ENCODE data around the gene CXorf65.

CXorf65 gene

DNA sequence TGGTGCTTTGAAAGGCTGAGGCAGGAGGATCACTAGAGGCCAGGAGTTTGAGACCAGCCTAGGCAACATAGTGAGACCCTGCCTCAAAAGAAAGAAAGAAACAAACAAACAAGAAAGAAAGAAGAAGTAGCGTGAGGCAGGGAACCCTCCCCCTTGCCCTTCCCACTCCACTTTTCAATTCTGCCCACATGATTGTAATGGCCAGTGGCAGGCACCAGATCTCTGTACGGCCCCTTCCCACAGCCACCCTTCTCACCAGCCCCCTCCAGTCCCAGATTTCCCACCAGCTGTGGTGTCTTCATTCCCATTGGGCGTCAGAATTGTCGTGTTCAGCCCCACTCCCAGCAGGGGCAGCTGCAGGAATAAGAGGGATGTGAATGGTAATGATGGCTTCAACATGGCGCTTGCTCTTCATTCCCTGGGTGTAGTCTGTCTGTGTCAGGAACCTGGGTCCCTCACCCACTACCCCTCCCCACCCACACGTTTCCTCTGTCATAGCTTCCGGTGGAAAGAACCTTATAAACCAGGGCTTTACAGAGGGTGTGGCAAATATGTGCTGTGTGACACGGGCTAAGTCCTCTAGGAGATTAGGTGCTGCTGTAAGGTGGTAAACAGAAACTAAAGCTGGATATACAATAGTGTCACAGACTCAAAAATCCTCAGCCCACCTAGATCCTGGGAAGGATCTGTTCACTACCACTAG is 4.8 kb upstream of the CXorf65 start, which contains the start of gene IL2RG:
TSS of gene IL2RG (minus strand) at position 437 of the 703 bp plus-strand sequence. CDS start at position 399, 38 bp downstream.
- H3K9ac ChIP-seq (ENCODE audit: low read length) = no peak within 1 kb of the TSS
- H2BK120ac ChIP-seq (ENCODE audit: low read depth, low read length) = no peak within 1 kb of the TSS
- no peak within 1 kb of the TSS for H3K4me3 ChIP-seq (ENCODE audit: low read length)
- H3K4me1 ChIP-seq (ENCODE audit: control insufficient read depth, low read depth, low read length) = no peaks in the 10 kb centered on the region
- no CpG with 5 or more reads among the region's 8 CpGs for WGBS (ENCODE audit: extremely low coverage, insufficient coverage, low lambda C conversion rate)
- no peak within 1 kb of the TSS for H3K56ac ChIP-seq (ENCODE audit: low read length)
- no peak within 1 kb of the TSS for H3K18ac ChIP-seq (ENCODE audit: low read length)
- H3K27me3 ChIP-seq (ENCODE audit: insufficient read depth, low read length, poor library complexity) = no peaks in the 10 kb centered on the region
- H3K4me2 ChIP-seq (ENCODE audit: low read length) = no peak within 1 kb of the TSS
- H2AK5ac ChIP-seq (ENCODE audit: low read length) = no peak within 1 kb of the TSS
- DNase-seq = no peak
- H2BK5ac ChIP-seq (ENCODE audit: low read length) = no peak within 1 kb of the TSS
- H4K5ac ChIP-seq (ENCODE audit: low read length) = no peak within 1 kb of the TSS
- no peak within 1 kb of the TSS for H3K27ac ChIP-seq (ENCODE audit: low read depth, low read length)
- H2BK15ac ChIP-seq (replicated peaks; ENCODE audit: low read depth) = no peak within 1 kb of the TSS
- no peaks in the 10 kb centered on the region for H3K36me3 ChIP-seq (ENCODE audit: control insufficient read depth, insufficient read depth, low read length)
- H3K79me1 ChIP-seq (ENCODE audit: low read length) = no peaks in the 10 kb centered on the region
- no peak within 1 kb of the TSS for H4K8ac ChIP-seq (ENCODE audit: low read depth, low read length)
- H3K23ac ChIP-seq (ENCODE audit: low read length) = no peak within 1 kb of the TSS
- no peak within 1 kb of the TSS for H3K4ac ChIP-seq (ENCODE audit: low read depth, low read length)
- H3K79me2 ChIP-seq (ENCODE audit: control insufficient read depth, insufficient read depth, low read length) = no peaks in the 10 kb centered on the region

DNA sequence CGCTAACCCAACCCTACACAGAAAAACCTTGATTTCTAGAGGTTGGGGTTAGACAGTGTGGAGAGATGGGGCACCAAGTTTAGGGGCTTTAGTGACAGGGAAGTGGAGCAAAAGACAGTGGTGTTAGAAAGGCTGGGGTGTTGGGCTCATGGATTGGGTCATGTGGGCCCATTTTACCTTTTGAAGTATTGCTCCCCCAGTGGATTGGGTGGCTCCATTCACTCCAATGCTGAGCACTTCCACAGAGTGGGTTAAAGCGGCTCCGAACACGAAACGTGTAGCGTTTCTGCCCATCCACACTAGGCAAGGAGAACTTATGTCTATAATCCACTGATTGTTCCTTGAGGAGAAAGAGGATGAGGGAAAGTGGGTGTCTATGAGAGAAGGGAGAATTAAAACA is 2.5 kb upstream of the CXorf65 start:
- Histone ChIP-seq H3K79me2 (ENCODE audit: control insufficient read depth, insufficient read depth, low read length) (no peaks in the 10 kb centered on the region), H3K23ac (ENCODE audit: low read length) (no peak overlapping the region), H3K27ac (ENCODE audit: low read depth, low read length) (no peak overlapping the region), H4K8ac (ENCODE audit: low read depth, low read length) (no peak overlapping the region), H3K56ac (ENCODE audit: low read length) (no peak overlapping the region), H3K4ac (ENCODE audit: low read depth, low read length) (no peak overlapping the region), H3K4me2 (ENCODE audit: low read length) (no peak overlapping the region), H4K5ac (ENCODE audit: low read length) (no peak overlapping the region), H3K4me1 (ENCODE audit: control insufficient read depth, low read depth, low read length) (peaks cover 5% of the 10 kb centered on the region), H3K36me3 (ENCODE audit: control insufficient read depth, insufficient read depth, low read length) (no peaks in the 10 kb centered on the region), H2BK15ac (replicated peaks; ENCODE audit: low read depth) (no peak overlapping the region), H3K18ac (ENCODE audit: low read length) (no peak overlapping the region), H2BK120ac (ENCODE audit: low read depth, low read length) (no peak overlapping the region), H2BK5ac (ENCODE audit: low read length) (no peak overlapping the region), H3K4me3 (ENCODE audit: low read length) (no peak overlapping the region), H3K27me3 (ENCODE audit: insufficient read depth, low read length, poor library complexity) (no peaks in the 10 kb centered on the region), H3K9ac (ENCODE audit: low read length) (no peak overlapping the region), H2AK5ac (ENCODE audit: low read length) (no peak overlapping the region), H3K79me1 (ENCODE audit: low read length) (no peaks in the 10 kb centered on the region)
- no peak for DNase-seq
- WGBS (ENCODE audit: extremely low coverage, insufficient coverage, low lambda C conversion rate) = no CpG with 5 or more reads among the region's 6 CpGs

DNA sequence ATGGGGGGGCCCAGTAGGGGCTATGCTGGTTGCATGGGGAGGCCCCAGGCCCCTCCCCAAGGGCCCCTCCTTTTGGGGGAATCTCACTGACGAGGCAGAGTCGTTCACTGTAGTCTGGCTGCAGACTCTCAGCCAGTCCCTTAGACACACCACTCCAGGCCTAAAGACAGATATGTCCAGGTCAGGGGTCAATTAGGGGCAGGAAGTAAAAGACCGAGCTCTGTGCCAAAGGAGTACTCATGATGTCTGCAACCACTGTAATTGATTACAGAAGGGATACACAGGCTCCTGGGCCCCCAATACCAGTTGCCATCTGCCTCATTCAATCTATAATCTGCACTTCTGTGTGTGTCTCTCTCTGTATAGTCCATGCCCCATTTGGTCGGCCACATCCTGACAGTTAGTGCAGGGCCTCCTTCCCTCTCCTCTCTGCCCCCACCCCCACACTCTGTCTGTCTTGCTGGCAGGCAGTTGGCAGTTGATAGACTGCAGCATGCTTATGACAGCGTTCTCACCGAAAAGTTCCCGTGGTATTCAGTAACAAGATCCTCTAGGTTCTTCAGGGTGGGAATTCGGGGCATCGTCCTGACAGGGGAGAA is 1.3 kb upstream of the CXorf65 start:
- no peak overlapping the region for H2BK5ac ChIP-seq (ENCODE audit: low read length)
- no CpG with 5 or more reads among the region's 9 CpGs for WGBS (ENCODE audit: extremely low coverage, insufficient coverage, low lambda C conversion rate)
- H2BK120ac ChIP-seq (ENCODE audit: low read depth, low read length) = no peak overlapping the region

DNA sequence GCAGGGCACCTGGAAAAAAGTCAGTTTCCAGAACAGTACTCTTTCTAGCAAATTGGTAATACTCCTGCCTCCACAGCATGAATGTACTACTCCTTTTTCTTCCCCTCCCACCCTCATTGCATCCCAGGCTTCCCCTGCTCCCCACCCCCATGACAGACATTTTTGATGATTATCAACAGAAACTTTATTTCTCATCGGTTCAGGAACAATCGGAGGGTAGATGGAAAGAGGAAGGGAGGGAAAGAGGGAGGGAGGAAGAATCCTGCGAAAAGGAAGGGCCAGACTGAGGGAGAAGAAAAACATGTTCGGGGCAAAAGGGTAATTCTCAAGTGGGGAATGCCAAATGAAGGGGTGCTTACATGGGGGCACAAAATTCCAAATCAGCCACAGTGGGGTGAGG is 705 bp upstream of the CXorf65 start:
- H3K4ac ChIP-seq (ENCODE audit: low read depth, low read length) = no peak overlapping the region
- WGBS (ENCODE audit: extremely low coverage, insufficient coverage, low lambda C conversion rate) = no CpG with 5 or more reads among the region's 4 CpGs

More for the DNA sequence above, 1.3 kb upstream of the CXorf65 start:
- H4K5ac ChIP-seq (ENCODE audit: low read length) = no peak overlapping the region
- no peaks in the 10 kb centered on the region for H3K36me3 ChIP-seq (ENCODE audit: control insufficient read depth, insufficient read depth, low read length)
- no peak overlapping the region for H3K27ac ChIP-seq (ENCODE audit: low read depth, low read length)
- H3K4me2 ChIP-seq (ENCODE audit: low read length) = no peak overlapping the region
- peaks cover 5% of the 10 kb centered on the region for H3K4me1 ChIP-seq (ENCODE audit: control insufficient read depth, low read depth, low read length)
- no peak overlapping the region for H3K23ac ChIP-seq (ENCODE audit: low read length)
- H3K79me2 ChIP-seq (ENCODE audit: control insufficient read depth, insufficient read depth, low read length) = no peaks in the 10 kb centered on the region
- DNase-seq = no peak
- no peaks in the 10 kb centered on the region for H3K27me3 ChIP-seq (ENCODE audit: insufficient read depth, low read length, poor library complexity)
- peak overlapping the region; percentile 45 for H2BK15ac ChIP-seq (replicated peaks; ENCODE audit: low read depth)
- H3K4ac ChIP-seq (ENCODE audit: low read depth, low read length) = no peak overlapping the region
- no peak overlapping the region for H3K4me3 ChIP-seq (ENCODE audit: low read length)
- no peak overlapping the region for H2AK5ac ChIP-seq (ENCODE audit: low read length)
- H3K56ac ChIP-seq (ENCODE audit: low read length) = no peak overlapping the region
- H3K9ac ChIP-seq (ENCODE audit: low read length) = no peak overlapping the region
- H3K79me1 ChIP-seq (ENCODE audit: low read length) = no peaks in the 10 kb centered on the region
- no peak overlapping the region for H3K18ac ChIP-seq (ENCODE audit: low read length)
- H4K8ac ChIP-seq (ENCODE audit: low read depth, low read length) = no peak overlapping the region

DNA sequence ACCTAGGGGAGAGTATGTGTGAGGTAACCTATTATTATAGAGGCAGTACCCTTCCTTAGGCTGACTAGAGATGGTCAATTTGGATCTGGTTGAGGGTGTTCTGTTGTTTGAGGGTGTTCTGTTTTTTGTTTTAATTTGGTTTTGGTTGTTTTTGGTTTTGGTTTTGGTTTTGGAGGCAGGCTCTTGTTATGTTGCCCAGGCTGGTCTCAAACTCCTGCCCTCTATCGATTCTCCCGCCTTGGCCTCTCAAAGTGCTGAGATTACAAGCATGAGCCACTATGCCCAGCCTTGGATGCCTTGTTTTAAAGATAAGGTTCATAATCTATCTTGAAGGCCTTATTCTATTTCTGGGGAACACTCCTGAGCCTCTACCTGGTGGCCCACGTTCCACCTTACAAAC is 912 bp downstream of the CXorf65 start:
- DNase-seq = no peak

More for the DNA sequence above, 705 bp upstream of the CXorf65 start:
- H3K79me1 ChIP-seq (ENCODE audit: low read length) = no peaks in the 10 kb centered on the region
- no peak overlapping the region for H3K23ac ChIP-seq (ENCODE audit: low read length)
- H3K79me2 ChIP-seq (ENCODE audit: control insufficient read depth, insufficient read depth, low read length) = no peaks in the 10 kb centered on the region
- H3K9ac ChIP-seq (ENCODE audit: low read length) = no peak overlapping the region
- H3K56ac ChIP-seq (ENCODE audit: low read length) = no peak overlapping the region
- H3K36me3 ChIP-seq (ENCODE audit: control insufficient read depth, insufficient read depth, low read length) = no peaks in the 10 kb centered on the region
- H3K4me3 ChIP-seq (ENCODE audit: low read length) = no peak overlapping the region
- no peak overlapping the region for H3K27ac ChIP-seq (ENCODE audit: low read depth, low read length)
- no peak overlapping the region for H2AK5ac ChIP-seq (ENCODE audit: low read length)
- H2BK15ac ChIP-seq (replicated peaks; ENCODE audit: low read depth) = peak overlapping the region; percentile 45
- H3K4me2 ChIP-seq (ENCODE audit: low read length) = no peak overlapping the region
- H4K5ac ChIP-seq (ENCODE audit: low read length) = no peak overlapping the region
- peaks cover 5% of the 10 kb centered on the region for H3K4me1 ChIP-seq (ENCODE audit: control insufficient read depth, low read depth, low read length)
- no peak overlapping the region for H2BK120ac ChIP-seq (ENCODE audit: low read depth, low read length)
- no peaks in the 10 kb centered on the region for H3K27me3 ChIP-seq (ENCODE audit: insufficient read depth, low read length, poor library complexity)
- no peak for DNase-seq
- no peak overlapping the region for H2BK5ac ChIP-seq (ENCODE audit: low read length)
- no peak overlapping the region for H4K8ac ChIP-seq (ENCODE audit: low read depth, low read length)
- H3K18ac ChIP-seq (ENCODE audit: low read length) = no peak overlapping the region

More for the DNA sequence above, 912 bp downstream of the CXorf65 start:
- H3K79me1 ChIP-seq (ENCODE audit: low read length) = no peaks in the 10 kb centered on the region
- H3K36me3 ChIP-seq (ENCODE audit: control insufficient read depth, insufficient read depth, low read length) = no peaks in the 10 kb centered on the region
- H3K4me2 ChIP-seq (ENCODE audit: low read length) = no peak overlapping the region
- no peak overlapping the region for H3K18ac ChIP-seq (ENCODE audit: low read length)
- no peak overlapping the region for H3K4me3 ChIP-seq (ENCODE audit: low read length)
- WGBS (ENCODE audit: extremely low coverage, insufficient coverage, low lambda C conversion rate) = no CpG with 5 or more reads among the region's 3 CpGs
- no peak overlapping the region for H4K5ac ChIP-seq (ENCODE audit: low read length)
- no peak overlapping the region for H3K4ac ChIP-seq (ENCODE audit: low read depth, low read length)
- H2BK120ac ChIP-seq (ENCODE audit: low read depth, low read length) = no peak overlapping the region
- H3K27me3 ChIP-seq (ENCODE audit: insufficient read depth, low read length, poor library complexity) = no peaks in the 10 kb centered on the region
- no peak overlapping the region for H3K9ac ChIP-seq (ENCODE audit: low read length)
- peaks cover 12% of the 10 kb centered on the region for H3K4me1 ChIP-seq (ENCODE audit: control insufficient read depth, low read depth, low read length)
- no peaks in the 10 kb centered on the region for H3K79me2 ChIP-seq (ENCODE audit: control insufficient read depth, insufficient read depth, low read length)
- no peak overlapping the region for H3K23ac ChIP-seq (ENCODE audit: low read length)
- H2BK15ac ChIP-seq (replicated peaks; ENCODE audit: low read depth) = no peak overlapping the region
- H2BK5ac ChIP-seq (ENCODE audit: low read length) = no peak overlapping the region
- no peak overlapping the region for H3K56ac ChIP-seq (ENCODE audit: low read length)
- H2AK5ac ChIP-seq (ENCODE audit: low read length) = no peak overlapping the region
- no peak overlapping the region for H3K27ac ChIP-seq (ENCODE audit: low read depth, low read length)
- no peak overlapping the region for H4K8ac ChIP-seq (ENCODE audit: low read depth, low read length)
